CD4-positive, alpha-beta T cell treated with Interleukin-1 beta for 1 hour (primary cell): ENCODE results near the gene BUB1.
"Not testable (repeated sequence)": the region's sequence is repeated elsewhere in the genome, so short reads cannot be mapped to it uniquely, and the experiment has no call there.

Source experiments
- DNase-seq, 2 donors: peaks; one replicate each; pipeline ENCODE4 v3.0.0-alpha.2; 2020 to 2022

Gene BUB1

DNA sequence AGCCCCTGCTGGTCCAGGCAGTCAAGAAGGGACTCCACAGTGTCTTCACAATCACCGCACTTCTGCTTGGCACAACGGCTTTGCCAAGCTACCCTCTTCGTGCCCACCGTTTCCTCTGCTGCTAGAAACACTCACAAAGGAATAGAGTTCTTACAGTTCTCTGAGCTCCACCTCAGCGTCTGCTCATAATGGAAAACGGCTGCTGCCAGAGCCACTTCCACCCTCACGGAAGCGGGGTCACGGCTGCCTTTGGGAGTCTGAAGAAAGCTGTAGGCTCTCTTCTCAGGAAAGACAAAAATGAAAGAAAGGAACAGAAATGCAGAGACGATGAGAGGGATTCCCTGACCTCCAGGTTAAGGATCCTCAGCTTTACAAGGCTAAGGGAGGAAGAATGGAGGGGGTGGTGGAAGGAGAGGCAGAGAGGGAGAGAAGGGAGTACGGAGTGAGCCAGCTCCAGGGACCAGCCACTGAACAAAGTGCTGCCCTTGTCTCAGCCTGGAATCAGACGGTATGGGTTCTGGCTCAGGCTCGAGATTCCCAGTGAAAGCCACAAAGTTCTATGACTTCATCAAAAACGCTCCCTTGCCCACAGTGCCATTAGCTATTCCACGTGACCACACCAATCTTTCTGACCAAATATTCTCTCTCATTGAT, 88.1 kb downstream of the BUB1 start:
- not testable (repeated sequence) for DNase-seq

DNA sequence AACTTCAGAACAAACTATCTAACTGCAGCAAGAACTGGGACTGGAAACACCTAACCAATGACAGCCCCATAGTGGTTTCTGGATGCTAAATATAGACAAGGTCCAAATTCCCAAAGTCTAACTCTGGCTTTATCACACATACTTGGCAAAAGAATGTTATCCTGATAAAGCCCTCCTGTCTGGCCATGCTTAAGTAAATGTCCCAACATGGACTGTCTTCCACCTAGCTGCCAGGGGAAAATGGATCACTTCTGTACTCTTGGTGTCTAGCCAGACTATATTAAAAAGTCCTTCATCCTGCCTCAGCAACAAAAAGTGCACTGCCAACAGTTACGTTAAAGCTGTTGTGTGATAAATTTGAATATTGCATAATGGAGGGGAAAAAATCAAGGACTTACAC, 89.3 kb downstream of the BUB1 start:
- not testable (repeated sequence) for DNase-seq
